Measurements from ENCODE around the gene TTYH3.
A peak's percentile ranks its signal among the peaks of the same experiment; 100 is the strongest.

TTYH3 gene

DNA sequence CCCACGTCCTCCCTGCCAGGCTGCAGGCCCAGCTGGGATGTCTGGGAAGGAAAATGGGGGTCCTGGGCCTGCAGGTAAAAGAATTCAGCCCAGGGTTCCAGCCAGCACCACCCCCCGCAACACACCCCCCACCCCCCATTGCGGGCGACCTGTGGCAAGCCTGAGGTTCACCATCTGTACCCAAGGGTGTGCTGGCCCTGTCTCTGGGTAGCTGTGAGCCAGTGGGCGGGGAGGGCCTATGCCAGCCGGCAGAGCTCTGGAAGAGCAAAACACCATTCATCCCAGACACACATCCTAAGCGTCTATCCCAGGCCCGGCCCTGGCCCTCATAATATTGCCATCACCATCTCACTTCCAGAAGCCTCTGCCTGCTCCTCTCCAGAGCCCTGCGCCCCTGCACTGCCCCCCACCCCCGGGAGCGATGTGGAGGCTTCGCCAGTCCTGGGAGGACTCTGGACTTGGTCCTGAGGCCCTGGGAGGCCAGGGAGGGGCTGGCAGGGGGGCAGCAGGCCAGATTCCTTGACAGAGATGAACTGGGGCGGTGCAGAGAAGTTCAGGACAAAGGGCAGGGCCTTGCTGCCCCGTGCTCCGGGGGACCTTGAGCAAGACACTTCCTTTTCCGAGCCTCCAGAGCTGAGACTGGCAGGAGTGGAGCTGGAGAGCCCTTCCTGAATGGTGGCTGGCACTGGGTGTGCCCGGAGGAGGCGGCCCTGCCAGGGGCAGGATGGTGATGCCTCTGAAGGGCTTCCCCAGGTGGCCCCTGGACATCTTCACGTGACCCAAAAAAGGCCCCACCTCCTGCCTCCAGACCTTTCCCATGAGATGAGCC is 8.7 kb upstream of the TTYH3 start:
- H3K27ac Mint-ChIP-seq = no peak overlapping the region

DNA sequence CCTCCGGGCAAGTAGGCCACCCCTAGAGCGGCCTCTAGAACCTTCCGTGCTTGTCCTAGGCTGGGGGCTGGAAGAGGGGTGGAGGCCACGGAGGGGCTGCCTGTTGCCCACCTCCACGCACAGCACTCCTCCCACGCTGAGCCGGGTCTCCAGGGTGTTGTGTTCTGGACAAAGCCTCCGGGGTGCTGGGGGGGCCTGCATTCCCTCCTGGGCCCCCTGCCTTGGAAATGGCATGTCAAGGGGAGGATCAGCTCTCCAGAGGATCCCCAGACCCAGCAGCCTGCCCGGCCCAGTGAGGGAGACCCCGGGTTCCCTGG is 8.1 kb upstream of the TTYH3 start:
- H3K27ac Mint-ChIP-seq = no peak overlapping the region
- H3K9me3 Mint-ChIP-seq = no peaks in the 10 kb centered on the region
- no peak overlapping the region for H3K4me3 Mint-ChIP-seq
- no peaks in the 10 kb centered on the region for H3K27me3 Mint-ChIP-seq
- H3K36me3 Mint-ChIP-seq = no peaks in the 10 kb centered on the region
- no peaks in the 10 kb centered on the region for H3K4me1 Mint-ChIP-seq

More for the DNA sequence above, 8.7 kb upstream of the TTYH3 start:
- H3K4me3 Mint-ChIP-seq = no peak overlapping the region
- H3K27me3 Mint-ChIP-seq = no peaks in the 10 kb centered on the region
- no peaks in the 10 kb centered on the region for H3K36me3 Mint-ChIP-seq
- H3K9me3 Mint-ChIP-seq = no peaks in the 10 kb centered on the region
- no peaks in the 10 kb centered on the region for H3K4me1 Mint-ChIP-seq

DNA sequence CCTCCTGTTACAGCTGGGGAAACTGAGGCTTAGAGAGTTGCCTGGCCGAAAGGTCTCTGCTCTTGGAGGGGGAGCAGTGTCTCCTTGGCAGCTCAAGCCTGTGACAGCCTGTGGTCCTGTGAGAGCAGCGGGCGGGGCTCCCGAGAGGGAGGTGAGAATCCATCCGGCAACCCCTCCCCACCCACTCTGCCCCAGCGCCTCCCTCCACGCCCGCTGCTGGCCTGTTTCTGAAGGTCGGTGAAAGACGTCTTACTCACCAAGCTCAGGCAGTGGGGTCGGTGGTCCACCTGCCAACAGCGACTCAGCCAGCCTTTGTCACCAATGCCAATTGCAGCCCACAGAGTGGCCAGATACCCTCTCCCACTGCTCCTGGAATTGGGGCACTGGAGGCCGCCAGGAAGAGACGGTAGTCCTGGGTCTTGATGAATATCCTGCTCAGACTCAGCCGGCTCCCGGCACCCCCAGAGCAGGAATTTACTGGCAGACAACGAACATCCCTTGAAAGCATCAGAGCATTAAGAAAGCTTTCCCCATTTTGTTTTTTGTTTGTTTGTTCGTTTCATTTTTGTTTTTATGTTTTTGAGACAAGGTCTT is 7.4 kb upstream of the TTYH3 start:
- Mint-ChIP-seq H3K27me3 (no peaks in the 10 kb centered on the region), H3K36me3 (no peaks in the 10 kb centered on the region), H3K9me3 (no peaks in the 10 kb centered on the region), H3K27ac (no peak overlapping the region), H3K4me3 (no peak overlapping the region), H3K4me1 (no peaks in the 10 kb centered on the region)

DNA sequence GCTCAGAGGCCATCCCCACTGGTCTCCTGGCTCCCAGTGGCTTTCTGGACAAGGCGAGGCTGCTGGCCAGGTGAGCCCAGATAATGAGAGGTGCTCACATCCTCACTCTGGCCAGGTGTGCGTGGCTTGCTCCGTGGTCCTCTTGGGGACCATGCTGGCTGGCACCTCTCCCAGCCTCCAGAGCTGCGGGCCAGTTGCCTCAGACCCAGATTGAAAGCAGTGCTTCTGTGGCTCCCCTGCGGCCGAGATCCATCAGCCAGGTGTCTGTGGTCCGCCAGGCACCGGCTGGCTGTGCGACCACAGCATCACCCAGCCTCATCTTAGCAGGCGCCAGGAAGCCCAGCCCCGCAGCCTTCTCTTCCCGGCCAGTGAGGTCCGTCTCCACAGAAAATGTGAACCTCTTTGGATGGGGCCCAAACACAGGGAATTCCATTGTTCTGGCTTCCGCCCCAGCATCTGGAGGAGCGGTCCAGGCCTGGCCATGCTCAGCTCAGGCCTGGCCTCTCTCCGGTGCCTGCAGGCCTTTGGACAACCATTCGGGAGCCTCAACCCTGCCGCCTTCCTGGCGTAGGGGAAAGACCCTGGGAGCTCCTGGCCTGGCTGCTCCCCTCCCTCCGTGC is 5.2 kb upstream of the TTYH3 start:
- Mint-ChIP-seq H3K4me3 (no peak overlapping the region), H3K27me3 (no peaks in the 10 kb centered on the region), H3K27ac (no peak overlapping the region), H3K36me3 (no peaks in the 10 kb centered on the region), H3K4me1 (peaks cover 3% of the 10 kb centered on the region), H3K9me3 (no peaks in the 10 kb centered on the region)

DNA sequence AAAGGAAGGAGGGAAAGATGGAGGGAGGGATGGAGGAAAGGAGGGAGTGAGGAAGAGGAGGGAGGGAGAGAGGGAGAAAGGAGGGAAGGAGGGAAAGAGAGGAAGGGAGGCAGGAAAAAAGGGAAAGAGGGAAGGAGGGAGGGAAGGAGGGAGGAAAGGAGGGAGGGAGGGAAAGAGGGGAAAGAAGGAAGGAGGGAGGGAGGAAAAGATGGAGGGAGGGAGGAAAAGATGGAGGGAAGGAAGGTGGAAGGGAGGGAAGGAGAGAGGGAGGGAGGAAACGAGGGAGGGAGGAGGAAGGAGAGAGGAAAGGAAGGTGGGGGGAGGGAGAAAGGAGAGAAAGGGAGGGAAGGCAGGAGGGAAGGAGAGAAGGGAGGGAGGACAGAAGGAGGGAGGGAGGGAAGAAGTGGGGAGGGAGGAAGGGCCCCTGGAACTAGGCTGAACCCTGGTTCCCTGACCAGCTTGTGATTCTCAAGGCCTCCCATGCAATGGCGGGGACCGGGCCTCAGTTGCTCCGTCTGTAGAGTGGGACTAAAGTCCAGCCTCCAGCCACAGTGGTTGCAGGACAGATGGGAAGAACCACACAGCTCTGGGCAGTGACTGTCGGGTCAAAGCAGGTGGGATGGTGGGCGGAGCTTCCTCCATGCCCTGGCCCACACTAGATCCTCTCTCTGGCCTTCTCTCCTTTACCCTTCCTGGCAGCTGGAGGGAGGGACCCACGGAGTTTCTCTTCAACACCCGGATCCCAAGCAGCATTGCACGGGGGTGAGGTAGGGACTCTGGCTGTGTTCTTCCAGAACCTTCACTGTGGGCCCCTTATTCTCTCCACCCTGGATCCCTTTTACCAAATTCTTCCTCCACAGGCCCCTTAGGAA is 4.3 kb upstream of the TTYH3 start:
- no peaks in the 10 kb centered on the region for H3K36me3 Mint-ChIP-seq
- no peaks in the 10 kb centered on the region for H3K27me3 Mint-ChIP-seq
- no peaks in the 10 kb centered on the region for H3K9me3 Mint-ChIP-seq
- H3K4me3 Mint-ChIP-seq = no peak overlapping the region
- peaks cover 5% of the 10 kb centered on the region for H3K4me1 Mint-ChIP-seq
- no peak overlapping the region for H3K27ac Mint-ChIP-seq

DNA sequence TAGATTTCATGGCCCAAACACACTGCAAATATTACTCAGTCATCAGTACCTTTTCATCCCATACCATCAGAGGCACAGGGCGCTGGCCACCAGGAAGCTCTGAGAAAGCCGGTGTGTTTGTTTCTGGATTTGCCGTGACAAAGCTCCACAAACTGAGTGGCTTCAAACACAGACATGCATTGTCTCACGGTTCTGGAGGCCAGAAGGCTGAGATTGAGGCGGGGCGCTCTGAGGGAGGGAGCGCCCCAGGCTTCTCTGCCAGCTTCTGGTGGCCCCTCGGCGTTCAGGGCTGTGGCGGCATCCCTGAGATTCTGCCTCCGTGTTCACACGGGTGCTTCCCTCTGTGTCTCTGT is 3.7 kb upstream of the TTYH3 start:
- peaks cover 7% of the 10 kb centered on the region for H3K4me1 Mint-ChIP-seq
- no peak overlapping the region for H3K4me3 Mint-ChIP-seq
- H3K27me3 Mint-ChIP-seq = no peaks in the 10 kb centered on the region
- no peaks in the 10 kb centered on the region for H3K36me3 Mint-ChIP-seq
- H3K9me3 Mint-ChIP-seq = no peaks in the 10 kb centered on the region
- H3K27ac Mint-ChIP-seq = no peak overlapping the region

DNA sequence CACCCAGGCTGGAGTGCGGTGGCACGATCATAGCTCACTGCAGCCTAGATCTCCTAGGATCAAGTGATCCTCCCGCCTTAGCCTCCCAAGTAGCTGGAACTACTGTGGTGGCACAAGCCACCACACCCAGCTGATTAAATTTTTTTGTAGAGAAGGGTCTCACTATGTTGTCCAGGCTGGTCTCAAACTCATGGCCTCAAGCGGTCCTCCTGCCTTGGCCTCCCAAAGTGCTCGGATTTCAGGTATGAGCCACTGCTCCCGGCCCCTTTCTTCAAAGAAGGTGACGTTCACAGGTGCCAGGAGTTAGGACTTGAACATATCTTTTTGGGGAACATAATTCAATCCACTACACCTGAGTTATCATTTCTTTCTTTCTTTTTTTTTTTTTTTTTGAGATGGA is 2.9 kb upstream of the TTYH3 start:
- Mint-ChIP-seq H3K4me1 (peaks cover 13% of the 10 kb centered on the region), H3K4me3 (no peak overlapping the region), H3K27ac (no peak overlapping the region), H3K36me3 (no peaks in the 10 kb centered on the region), H3K9me3 (no peaks in the 10 kb centered on the region), H3K27me3 (no peaks in the 10 kb centered on the region)

DNA sequence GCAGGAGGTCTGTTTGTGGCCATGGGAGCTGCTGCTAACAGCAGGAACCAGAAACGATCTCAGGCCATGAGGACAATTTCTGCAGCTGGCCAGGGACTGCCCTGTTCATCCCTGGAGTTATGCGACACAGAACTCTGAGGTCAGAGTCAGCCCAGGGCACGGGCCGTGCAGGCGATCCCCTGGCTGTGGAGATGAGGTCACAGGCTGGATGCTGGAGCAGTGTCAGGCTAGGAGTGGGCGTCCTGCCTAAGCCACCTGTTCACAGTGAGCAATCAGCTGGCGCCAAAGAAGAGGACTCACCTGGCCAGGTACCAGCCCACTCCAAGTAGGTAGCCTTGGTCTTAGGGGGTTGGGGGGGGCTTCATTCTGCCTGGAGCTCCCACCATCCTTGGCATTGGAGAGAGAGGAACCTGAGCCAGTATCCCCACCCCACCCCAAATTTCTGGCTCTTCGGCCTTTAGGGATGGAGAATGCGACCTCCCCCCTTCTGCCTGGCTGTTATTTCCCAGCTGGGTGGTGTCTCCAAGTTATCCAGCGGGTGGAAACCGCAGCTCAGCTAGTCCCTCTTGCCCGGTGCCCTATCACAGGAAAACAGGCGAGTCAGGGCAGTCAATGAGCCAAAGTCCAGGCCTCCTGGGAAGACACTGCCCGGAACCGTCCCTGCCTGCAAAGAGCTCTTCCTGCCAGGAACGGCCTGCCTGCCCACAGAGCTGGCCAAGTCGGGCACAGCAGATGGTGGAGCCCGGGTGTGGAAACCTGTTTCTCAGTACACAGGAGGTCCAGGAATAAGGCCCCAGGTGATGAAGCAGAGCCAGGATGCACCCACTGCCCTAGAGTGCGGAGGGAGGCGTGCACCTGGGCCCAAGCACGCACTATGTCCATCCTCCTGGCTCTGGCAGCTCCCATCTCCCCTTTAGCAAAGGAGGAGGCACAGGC is 1.8 kb upstream of the TTYH3 start:
- Mint-ChIP-seq H3K4me3 (no peak overlapping the region), H3K4me1 (peaks cover 17% of the 10 kb centered on the region), H3K36me3 (no peaks in the 10 kb centered on the region), H3K9me3 (no peaks in the 10 kb centered on the region), H3K27me3 (no peaks in the 10 kb centered on the region), H3K27ac (no peak overlapping the region)

DNA sequence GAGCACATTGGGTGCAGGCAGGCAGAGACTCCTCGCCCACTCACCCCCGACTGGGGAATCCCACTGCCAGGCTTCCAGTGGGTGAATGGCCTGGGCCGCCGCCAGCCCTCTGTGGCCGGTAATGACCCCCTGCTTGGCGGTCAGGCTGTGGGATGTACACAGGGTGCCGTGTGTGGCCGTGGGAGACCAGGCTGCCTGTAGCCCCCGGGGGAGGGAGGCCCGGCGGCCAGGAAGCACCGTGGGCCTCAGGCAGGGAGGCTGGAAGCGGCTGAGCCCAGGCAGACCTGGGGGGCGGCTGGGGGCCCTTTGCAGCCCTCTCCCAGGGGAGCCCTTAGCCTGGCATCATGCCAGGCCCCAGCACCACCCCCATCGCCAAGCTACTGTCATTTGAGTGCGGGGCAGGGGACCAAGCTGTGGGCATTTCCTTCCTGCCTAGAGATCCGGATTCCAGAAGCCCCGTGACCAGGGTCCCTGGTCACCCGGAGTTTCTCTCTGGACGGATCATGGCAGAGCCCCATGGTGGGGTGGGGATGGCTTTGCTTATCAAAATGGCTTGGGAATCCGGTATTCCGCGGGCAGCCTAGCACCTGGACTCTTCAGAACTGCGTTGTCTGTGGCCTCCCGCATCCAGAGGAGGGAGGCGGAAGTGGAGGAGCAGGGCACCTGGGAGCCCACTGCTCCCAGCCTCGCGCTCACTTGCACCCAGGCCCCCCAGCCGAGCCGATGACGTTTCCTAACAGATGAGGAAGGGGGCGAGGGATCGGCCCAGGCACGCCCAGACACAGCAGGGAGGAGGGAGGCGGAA is 1.1 kb downstream of the TTYH3 start:
- H3K9me3 Mint-ChIP-seq = no peaks in the 10 kb centered on the region
- H3K4me3 Mint-ChIP-seq = peak overlapping the region; percentile 93
- peak overlapping the region; percentile 51 for H3K27ac Mint-ChIP-seq
- H3K36me3 Mint-ChIP-seq = no peaks in the 10 kb centered on the region
- peaks cover 17% of the 10 kb centered on the region for H3K4me1 Mint-ChIP-seq
- H3K27me3 Mint-ChIP-seq = no peaks in the 10 kb centered on the region

DNA sequence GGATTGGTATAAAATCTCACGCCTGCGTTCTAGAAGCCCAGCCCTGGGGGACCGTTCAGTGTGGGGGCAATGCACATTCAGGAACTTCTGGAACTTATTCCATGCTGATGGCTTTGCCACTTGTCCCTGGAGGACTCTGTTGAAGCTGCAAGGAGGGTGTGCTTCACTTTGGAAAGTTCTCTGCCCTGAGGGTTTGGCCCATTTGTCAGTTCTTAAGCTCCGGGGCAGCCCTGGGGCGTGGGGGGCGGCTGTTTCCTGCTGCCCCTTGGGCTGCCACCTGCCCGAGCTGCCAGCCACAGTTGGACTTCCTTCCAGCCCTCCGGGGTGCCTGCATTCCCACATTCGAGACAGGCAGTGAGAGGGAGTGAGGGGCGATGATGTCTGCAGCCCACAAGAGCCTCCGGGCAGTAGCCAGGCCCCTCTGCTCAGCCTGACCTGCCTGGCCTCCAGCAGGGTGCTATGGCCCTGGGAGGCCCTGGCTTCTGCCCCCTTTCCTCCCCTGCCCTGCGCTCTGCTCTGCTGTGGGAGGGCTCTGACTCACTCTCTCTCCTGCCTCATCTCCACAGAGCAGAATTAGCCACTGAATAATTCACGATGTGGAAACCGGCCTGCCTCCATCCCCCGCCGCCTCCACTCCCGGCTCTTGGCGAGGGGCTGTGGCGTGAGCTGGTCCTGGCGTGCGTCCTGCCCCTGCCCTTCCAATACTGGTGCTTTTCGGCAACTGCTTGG is 1.9 kb downstream of the TTYH3 start:
- Mint-ChIP-seq H3K27ac (no peak overlapping the region), H3K4me3 (peak overlapping the region; percentile 93), H3K36me3 (no peaks in the 10 kb centered on the region), H3K4me1 (peaks cover 17% of the 10 kb centered on the region), H3K27me3 (no peaks in the 10 kb centered on the region), H3K9me3 (no peaks in the 10 kb centered on the region)

DNA sequence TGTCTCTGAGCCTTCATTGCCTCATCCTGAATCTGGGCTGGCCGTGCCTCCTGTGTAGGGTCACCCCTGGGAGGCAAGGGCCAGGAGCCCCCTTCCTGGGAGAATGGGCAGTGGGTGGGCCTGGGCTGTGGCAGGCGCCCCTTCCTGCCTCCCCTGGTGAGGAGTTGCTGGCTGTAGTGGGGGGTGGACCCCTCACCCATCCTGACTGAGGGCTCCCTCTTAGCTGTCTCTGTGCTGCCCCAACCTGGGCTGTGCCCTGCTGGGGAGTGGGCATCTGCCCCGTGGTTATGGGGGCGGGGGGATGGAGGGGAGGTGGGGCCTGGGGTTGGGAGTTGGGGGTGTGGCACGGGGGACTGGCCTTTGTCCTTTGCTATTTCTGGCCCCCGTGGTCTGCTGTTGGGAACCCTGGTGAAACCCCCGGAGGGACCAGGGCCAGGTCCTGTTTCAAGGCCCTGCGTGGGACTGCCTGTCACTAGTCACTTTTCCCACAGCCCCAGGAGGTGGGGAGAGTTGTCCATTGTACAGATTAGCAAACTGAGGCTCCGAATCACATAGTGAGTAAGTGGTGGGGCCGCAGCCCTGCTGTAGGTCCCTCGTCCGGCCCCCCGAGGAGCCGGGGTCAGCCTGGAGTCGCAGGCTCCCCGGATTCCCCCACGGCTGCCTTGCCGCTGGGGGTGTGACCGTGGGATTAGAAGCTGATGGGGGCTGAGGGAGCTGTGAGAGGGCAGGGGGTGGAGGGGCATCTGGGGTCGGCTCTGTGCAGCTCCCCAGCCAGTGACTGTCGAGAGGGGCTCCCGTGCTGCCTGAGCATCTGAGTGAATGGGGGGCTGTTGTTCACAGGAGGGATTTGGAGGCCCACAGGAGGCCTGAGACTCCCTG is 2.7 kb downstream of the TTYH3 start:
- Mint-ChIP-seq H3K4me1 (peaks cover 17% of the 10 kb centered on the region), H3K4me3 (peak overlapping the region; percentile 93), H3K9me3 (no peaks in the 10 kb centered on the region), H3K27me3 (no peaks in the 10 kb centered on the region), H3K27ac (no peak overlapping the region), H3K36me3 (no peaks in the 10 kb centered on the region)

DNA sequence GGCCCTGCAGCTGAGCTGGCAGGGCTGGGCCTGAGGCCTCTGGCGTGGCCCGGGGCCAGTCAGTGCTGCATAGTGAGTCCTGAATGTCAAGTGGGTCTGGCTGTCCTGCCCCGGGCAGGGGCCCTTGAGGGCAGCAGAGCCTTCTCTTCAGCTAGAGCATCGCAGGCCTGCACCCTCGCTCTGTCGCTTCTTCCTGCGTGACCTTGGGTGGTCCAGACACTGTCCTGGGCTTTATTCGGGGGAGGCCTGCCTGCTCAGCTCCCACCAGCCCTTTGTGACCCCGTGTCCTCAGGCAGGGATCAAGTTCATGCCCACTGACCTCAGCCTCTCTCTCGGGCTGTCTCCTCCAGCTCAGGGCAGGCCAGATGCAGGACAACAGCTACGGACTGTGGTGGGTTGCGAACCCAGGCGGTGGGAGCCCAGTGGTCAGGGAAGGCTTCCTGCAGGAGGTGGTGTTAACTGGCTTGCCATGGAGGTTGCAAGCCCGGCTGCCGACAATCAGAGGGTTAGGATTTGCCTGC is 3.4 kb downstream of the TTYH3 start:
- no peak overlapping the region for H3K4me3 Mint-ChIP-seq
- no peaks in the 10 kb centered on the region for H3K36me3 Mint-ChIP-seq
- peaks cover 17% of the 10 kb centered on the region for H3K4me1 Mint-ChIP-seq
- no peak overlapping the region for H3K27ac Mint-ChIP-seq
- H3K9me3 Mint-ChIP-seq = no peaks in the 10 kb centered on the region
- H3K27me3 Mint-ChIP-seq = no peaks in the 10 kb centered on the region

Data from activated naive CD4-positive, alpha-beta T cell treated with anti-CD3 and anti-CD28 coated beads, Interleukin-2, amount 50 U/mL, for 24 hours (primary cell).